WTC11 (cell line): ENCODE results near the gene CALML3.

Source experiments
- CREM ChIP-seq: sonication (generic); formaldehyde crosslinking; IDR thresholded peaks from 2 replicates; pipeline ENCODE4 v1.8.1; 2022; ENCODE audit warnings: mild to moderate bottlenecking, missing genetic modification reagents, moderate library complexity
- JUN ChIP-seq: sonication (generic); formaldehyde crosslinking; IDR thresholded peaks from 2 replicates; pipeline ENCODE4 v1.8.0; 2023; ENCODE audit warnings: mild to moderate bottlenecking, missing genetic modification reagents
- NR1H2 ChIP-seq: sonication (generic); formaldehyde crosslinking; IDR thresholded peaks from 2 replicates; pipeline ENCODE4 v1.9.0; 2021; ENCODE audit warnings: mild to moderate bottlenecking, moderate library complexity, missing genetic modification reagents
- TF ChIP-seq, protein P1 (sequence below): fragments of 200-600 bp; IDR thresholded peaks from 2 replicates; pipeline ENCODE4 v1.8.0; 2022; ENCODE audit warnings: antibody characterized with exemption

DNA sequence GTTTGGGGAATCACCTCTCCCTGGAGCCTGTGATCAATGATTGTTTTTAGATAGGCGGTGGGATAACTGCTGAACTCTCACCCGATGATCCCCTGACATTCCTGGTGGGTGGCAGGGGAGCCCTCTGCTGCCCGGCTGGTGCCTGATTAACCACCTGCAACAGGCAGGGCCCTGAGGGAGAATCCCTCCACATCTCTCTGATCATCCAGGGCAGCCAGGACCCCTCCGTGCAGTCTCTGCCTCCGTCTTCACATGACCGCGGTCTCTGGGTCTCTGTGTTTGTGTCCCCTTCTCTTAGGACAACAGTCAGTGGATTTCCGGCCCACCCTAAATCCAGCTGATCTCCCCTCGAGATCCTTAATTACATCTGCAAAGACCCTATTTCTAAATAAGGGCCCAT, 42.7 kb upstream of the CALML3 start:
- no peak for TF ChIP-seq CREM (CRISPR knock-in tag)
- TF ChIP-seq, protein P1, sequence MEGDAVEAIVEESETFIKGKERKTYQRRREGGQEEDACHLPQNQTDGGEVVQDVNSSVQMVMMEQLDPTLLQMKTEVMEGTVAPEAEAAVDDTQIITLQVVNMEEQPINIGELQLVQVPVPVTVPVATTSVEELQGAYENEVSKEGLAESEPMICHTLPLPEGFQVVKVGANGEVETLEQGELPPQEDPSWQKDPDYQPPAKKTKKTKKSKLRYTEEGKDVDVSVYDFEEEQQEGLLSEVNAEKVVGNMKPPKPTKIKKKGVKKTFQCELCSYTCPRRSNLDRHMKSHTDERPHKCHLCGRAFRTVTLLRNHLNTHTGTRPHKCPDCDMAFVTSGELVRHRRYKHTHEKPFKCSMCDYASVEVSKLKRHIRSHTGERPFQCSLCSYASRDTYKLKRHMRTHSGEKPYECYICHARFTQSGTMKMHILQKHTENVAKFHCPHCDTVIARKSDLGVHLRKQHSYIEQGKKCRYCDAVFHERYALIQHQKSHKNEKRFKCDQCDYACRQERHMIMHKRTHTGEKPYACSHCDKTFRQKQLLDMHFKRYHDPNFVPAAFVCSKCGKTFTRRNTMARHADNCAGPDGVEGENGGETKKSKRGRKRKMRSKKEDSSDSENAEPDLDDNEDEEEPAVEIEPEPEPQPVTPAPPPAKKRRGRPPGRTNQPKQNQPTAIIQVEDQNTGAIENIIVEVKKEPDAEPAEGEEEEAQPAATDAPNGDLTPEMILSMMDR: no peak
- TF ChIP-seq JUN (CRISPR knock-in tag): no peak
- no peak for TF ChIP-seq NR1H2 (CRISPR knock-in tag)
